MCF 10A (cell line): ENCODE measurements around the gene OR1I1. TPM values are rescaled to one million over a fixed set of nuclear protein-coding genes. Genes with fewer than 3 reads are reported as not detected.

Source experiments
- BruUV-seq: library from RNA; stranded (reverse); fragments of 400-500 nt; replicated peaks from 2 replicates; lab custom pipeline; 2021; lab: Mats Ljungman, UMichigan
- CTCF ChIA-PET: fragments of 300-600 bp; sonication (Branson Sonifier 250); formaldehyde crosslinking; extraction: SDS; loops from one replicate; lab custom pipeline; 2021; ENCODE audit warnings: antibody characterized with exemption, inconsistent platforms; lab: Yijun Ruan, JAX
- POLR2A ChIA-PET: fragments of 300-600, 350-650 bp; sonication (Branson Sonifier 250); formaldehyde crosslinking; extraction: SDS; loops from one replicate; lab custom pipeline; 2020; ENCODE audit warnings: antibody characterized with exemption, inconsistent platforms; lab: Yijun Ruan, JAX
- DNase-seq: peaks from one replicate; pipeline ENCODE4 v3.0.0-alpha.2; 2018; ENCODE audit not compliant: unreplicated experiment
- H3K27ac Mint-ChIP-seq: one replicate; pipeline ENCODE4 v1.8.0; 2022; ENCODE audit warnings: mild to moderate bottlenecking, low read depth, mixed read lengths; ENCODE audit not compliant: unreplicated experiment
- H3K27me3 Mint-ChIP-seq: one replicate; pipeline ENCODE4 v1.8.0; 2022; ENCODE audit warnings: mixed read lengths; ENCODE audit not compliant: insufficient read depth, unreplicated experiment
- H3K36me3 Mint-ChIP-seq: one replicate; pipeline ENCODE4 v1.8.0; 2022; ENCODE audit warnings: mild to moderate bottlenecking, moderate library complexity, mixed read lengths; ENCODE audit not compliant: insufficient read depth, unreplicated experiment
- H3K4me1 Mint-ChIP-seq: one replicate; pipeline ENCODE4 v1.8.0; 2022; ENCODE audit warnings: mixed read lengths; ENCODE audit not compliant: insufficient read depth, unreplicated experiment
- H3K4me3 Mint-ChIP-seq: one replicate; pipeline ENCODE4 v1.8.0; 2022; ENCODE audit warnings: mild to moderate bottlenecking, moderate library complexity, mixed read lengths; ENCODE audit not compliant: unreplicated experiment
- H3K9me3 Mint-ChIP-seq: one replicate; pipeline ENCODE4 v1.8.0; 2022; ENCODE audit warnings: mixed read lengths; ENCODE audit not compliant: unreplicated experiment
- intact Hi-C: fragments of 100-400 bp; cut with micrococcal nuclease; formaldehyde crosslinking; loops from 2 replicates; pipeline ENCODE4 v1.14.1; 2022
- total RNA-seq: library from RNA; stranded (reverse); gene quantifications from 2 replicates; pipeline ENCODE4 v1.2.3, GENCODE V29; 2022
- TF ChIP-seq, protein P1 (sequence below): fragments of 200-600 bp; IDR thresholded peaks from one replicate; pipeline ENCODE4 v1.8.0; 2022; ENCODE audit warnings: antibody characterized with exemption, mild to moderate bottlenecking; ENCODE audit not compliant: unreplicated experiment

Gene OR1I1
- total RNA-seq, 1 experiment from 2014 or later: not detected

DNA sequence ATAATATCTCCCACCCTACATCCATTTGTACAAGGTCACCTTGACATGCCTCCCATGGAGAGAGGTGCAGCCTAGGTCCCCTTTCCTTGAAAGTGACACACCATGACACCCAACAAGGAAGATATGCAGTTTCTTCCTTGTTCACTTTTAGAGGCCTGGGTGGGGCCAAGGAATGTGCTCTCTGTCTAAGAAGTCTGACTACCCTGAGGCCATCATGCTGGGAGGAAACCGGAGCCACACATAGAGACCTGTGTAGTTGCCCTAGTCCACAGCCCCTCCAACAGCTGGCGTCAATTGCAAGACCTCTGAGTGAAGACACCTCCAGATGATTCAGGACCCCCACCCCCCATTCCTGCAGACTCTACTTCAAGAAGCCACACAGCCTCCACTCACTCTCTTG, 36.2 kb downstream of the OR1I1 start:
- no peaks in the 10 kb centered on the region for H3K27me3 Mint-ChIP-seq
- no peaks in the 10 kb centered on the region for H3K4me1 Mint-ChIP-seq
- DNase-seq: no peak
- BruUV-seq: no TSS peak
- ChIA-PET CTCF (interaction anchor here (0.7 to 0.9 kb wide), 2 partner anchors 17 to 43 kb away, joined by 3 read pairs; no protein-coding TSS in a partner anchor), POLR2A (no interaction called here)
- peaks cover 57% of the 10 kb centered on the region for H3K36me3 Mint-ChIP-seq
- H3K4me3 Mint-ChIP-seq: no peak overlapping the region
- no peaks in the 10 kb centered on the region for H3K9me3 Mint-ChIP-seq
- H3K27ac Mint-ChIP-seq: no peak overlapping the region
- TF ChIP-seq, protein P1, sequence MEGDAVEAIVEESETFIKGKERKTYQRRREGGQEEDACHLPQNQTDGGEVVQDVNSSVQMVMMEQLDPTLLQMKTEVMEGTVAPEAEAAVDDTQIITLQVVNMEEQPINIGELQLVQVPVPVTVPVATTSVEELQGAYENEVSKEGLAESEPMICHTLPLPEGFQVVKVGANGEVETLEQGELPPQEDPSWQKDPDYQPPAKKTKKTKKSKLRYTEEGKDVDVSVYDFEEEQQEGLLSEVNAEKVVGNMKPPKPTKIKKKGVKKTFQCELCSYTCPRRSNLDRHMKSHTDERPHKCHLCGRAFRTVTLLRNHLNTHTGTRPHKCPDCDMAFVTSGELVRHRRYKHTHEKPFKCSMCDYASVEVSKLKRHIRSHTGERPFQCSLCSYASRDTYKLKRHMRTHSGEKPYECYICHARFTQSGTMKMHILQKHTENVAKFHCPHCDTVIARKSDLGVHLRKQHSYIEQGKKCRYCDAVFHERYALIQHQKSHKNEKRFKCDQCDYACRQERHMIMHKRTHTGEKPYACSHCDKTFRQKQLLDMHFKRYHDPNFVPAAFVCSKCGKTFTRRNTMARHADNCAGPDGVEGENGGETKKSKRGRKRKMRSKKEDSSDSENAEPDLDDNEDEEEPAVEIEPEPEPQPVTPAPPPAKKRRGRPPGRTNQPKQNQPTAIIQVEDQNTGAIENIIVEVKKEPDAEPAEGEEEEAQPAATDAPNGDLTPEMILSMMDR: no peak
- intact Hi-C loops: no loop called here

DNA sequence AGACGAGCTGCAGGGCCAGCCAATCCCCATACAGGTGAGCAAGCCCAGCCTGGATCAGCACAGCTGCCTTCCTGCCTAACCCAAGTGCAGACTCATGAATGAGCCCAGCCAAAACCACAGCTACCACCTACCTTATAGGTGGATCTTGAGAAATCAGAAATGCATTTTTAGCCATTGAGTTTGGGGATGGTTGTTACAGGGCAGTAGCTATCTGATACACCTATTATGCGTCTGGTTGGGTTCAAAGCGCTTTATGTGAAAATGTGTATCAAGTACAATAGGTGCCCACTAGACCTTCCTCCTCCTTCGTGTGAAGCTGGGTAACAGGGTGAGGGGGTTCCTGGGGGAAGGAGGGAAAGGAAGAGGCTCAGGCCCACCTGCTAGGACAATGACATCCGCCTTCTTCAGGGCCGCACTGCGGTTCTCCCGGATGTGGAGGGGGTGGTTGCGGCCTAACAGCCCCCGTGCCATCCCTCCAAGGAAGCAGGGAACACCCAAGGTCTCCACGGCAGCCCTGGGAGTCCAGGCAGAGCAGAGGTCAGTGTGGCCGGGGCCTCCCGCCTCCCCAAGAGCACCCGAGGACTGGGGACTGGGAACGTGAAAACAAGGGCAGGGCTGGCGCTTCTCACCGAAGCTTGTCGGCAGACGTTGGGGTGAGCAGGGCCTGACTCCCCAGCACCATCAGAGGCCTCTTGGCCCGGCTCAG, 36.9 kb downstream of the OR1I1 start:
- no peak for DNase-seq
- Mint-ChIP-seq H3K4me3 (no peak overlapping the region), H3K9me3 (no peaks in the 10 kb centered on the region), H3K4me1 (peaks cover 4% of the 10 kb centered on the region), H3K27me3 (no peaks in the 10 kb centered on the region), H3K36me3 (peaks cover 51% of the 10 kb centered on the region), H3K27ac (no peak overlapping the region)
- intact Hi-C loops: no loop called here
- POLR2A ChIA-PET: no interaction called here
- BruUV-seq: no TSS peak
- CTCF ChIA-PET: interaction anchor here (0.6 to 0.9 kb wide), 3 partner anchors 17 to 456 kb away, joined by 3 read pairs; no protein-coding TSS in a partner anchor
- TF ChIP-seq, protein P1: no peak

DNA sequence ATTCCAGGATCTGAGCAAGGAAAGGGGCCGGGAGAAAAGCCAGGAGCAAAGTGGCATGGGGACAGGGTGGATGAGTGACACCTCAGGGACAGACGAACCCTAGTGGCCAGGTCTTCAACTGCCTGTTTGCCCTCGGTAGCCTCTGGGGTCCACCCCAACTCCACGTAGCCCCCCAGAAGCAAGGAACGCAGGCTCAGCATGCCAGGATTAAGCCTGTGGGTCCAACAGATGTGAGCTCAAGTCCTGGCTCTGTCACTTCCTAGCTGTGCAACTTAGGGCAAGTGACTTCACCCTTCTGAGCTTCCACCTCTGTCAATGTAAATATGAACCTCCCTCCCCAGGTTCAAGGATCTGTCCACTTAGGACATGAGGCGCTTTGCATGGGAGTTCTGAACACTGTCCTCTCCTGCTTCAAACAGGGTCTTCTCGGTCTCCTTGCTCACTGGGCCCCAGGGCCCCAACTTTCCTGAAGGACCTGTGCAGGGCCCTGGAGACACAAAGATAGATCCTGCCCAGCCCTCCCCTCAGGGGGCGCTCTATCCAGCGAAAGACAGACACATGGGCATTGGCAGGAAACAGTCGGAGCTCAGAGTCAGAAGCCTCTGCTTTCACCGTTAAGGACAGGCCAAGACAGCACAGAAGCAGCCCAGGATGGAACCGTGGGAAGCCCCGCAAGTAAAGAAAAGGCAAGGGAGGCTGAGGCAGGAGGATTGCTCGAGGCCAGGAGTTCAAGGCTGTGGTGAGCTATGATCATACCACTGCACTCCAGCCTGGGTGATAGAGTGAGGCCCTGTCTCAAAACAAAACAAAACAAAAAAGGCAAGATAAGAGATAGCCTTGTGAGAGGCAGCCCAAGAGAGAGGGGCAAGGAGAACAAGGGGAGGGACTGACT, 38.4 kb downstream of the OR1I1 start:
- H3K27me3 Mint-ChIP-seq: no peaks in the 10 kb centered on the region
- peaks cover 52% of the 10 kb centered on the region for H3K36me3 Mint-ChIP-seq
- TF ChIP-seq, protein P1: no peak
- no TSS peak for BruUV-seq
- ChIA-PET POLR2A (interaction anchor here (0.6 to 0.8 kb wide), 2 partner anchors 9 to 14 kb away, joined by 3 read pairs; no protein-coding TSS in a partner anchor), CTCF (interaction anchor here (0.5 to 1.4 kb wide), 3 partner anchors 19 to 944 kb away, joined by 4 read pairs; no protein-coding TSS in a partner anchor)
- DNase-seq: no peak
- intact Hi-C loops: no loop called here
- H3K9me3 Mint-ChIP-seq: no peaks in the 10 kb centered on the region
- peaks cover 8% of the 10 kb centered on the region for H3K4me1 Mint-ChIP-seq
- H3K27ac Mint-ChIP-seq: no peak overlapping the region
- no peak overlapping the region for H3K4me3 Mint-ChIP-seq
